K562 (cell line): ENCODE results near the gene FBXO11. TPM values are rescaled to one million over a fixed set of nuclear protein-coding genes. Genes with fewer than 3 reads are reported as not detected.
A peak's percentile ranks its signal among the peaks of the same experiment; 100 is the strongest.

Experiments used
- MXI1 ChIP-seq: IDR thresholded peaks from 2 replicates; pipeline ENCODE4 v1.6.1; 2011; ENCODE audit warnings: low read depth, mild to moderate bottlenecking, improper control_type of control experiment, low read length
- ZNF121 ChIP-seq: sonication (generic); formaldehyde crosslinking; conservative IDR thresholded peaks from 2 replicates; pipeline ENCODE4 v1.8.0; 2022; ENCODE audit warnings: missing genetic modification reagents
- ZNF507 ChIP-seq: conservative IDR thresholded peaks from 2 replicates; pipeline ENCODE4 v1.6.1; 2017; ENCODE audit warnings: missing genetic modification characterization, missing compliant biosample characterization
- polyA plus RNA-seq, 8 experiments: library from polyadenylated mRNA; depleted of rRNA in 4 of 8; stranded (reverse) in 5 of 8; unstranded in 3 of 8; fragments of >200 nt; fragmentation: Nextera tagmentation in 2 of 8; fragmentation: Illumina TruSeq in 1 of 8; extraction: Ambion mirVana in 2 of 8; extraction: Trizol in 1 of 8; gene quantifications; 2 replicates each; pipeline versions ENCODE4 v1.2.1 to v1.2.3, GENCODE V29; 2011 to 2014; ENCODE audit warnings: inconsistent platforms in 1 of 8, missing spikeins in 1 of 8
- total RNA-seq, 7 experiments: library from RNA; depleted of rRNA in 6 of 7; stranded (reverse); fragments of >200 nt in 6 of 7; fragmentation: Illumina TruSeq in 2 of 7; extraction: Trizol in 2 of 7; gene quantifications; 2 replicates each; pipeline versions ENCODE4 v1.2.1 to v1.2.3, GENCODE V29; 2011 to 2021; ENCODE audit warnings: low replicate concordance in 1 of 7
- TF ChIP-seq, protein P1 (sequence below): sonication (generic); formaldehyde crosslinking; IDR thresholded peaks from 2 replicates; pipeline ENCODE4 v1.8.0; 2023; ENCODE audit warnings: missing genetic modification reagents, mild to moderate bottlenecking, borderline replicate concordance
- TF ChIP-seq, protein P2 (sequence below), 2 experiments: fragments of 450-650 bp in 1 of 2; sonication (generic) in 1 of 2; formaldehyde crosslinking in 1 of 2; IDR thresholded peaks in 1 of 2; conservative IDR thresholded peaks in 1 of 2; 2 replicates each; pipeline versions ENCODE4 v1.6.1 to v1.8.1; 2016 to 2023; ENCODE audit warnings: mild to moderate bottlenecking in 2 of 2, moderate library complexity in 2 of 2, inconsistent platforms in 1 of 2, missing genetic modification reagents in 1 of 2

FBXO11 gene
- total and polyA plus RNA-seq, 9 of the 15 experiments (the other 6 are each of a cell fraction or from before 2014, with no cell fraction given), result 8.8 to 44.5 (median 24.1) TPM

DNA sequence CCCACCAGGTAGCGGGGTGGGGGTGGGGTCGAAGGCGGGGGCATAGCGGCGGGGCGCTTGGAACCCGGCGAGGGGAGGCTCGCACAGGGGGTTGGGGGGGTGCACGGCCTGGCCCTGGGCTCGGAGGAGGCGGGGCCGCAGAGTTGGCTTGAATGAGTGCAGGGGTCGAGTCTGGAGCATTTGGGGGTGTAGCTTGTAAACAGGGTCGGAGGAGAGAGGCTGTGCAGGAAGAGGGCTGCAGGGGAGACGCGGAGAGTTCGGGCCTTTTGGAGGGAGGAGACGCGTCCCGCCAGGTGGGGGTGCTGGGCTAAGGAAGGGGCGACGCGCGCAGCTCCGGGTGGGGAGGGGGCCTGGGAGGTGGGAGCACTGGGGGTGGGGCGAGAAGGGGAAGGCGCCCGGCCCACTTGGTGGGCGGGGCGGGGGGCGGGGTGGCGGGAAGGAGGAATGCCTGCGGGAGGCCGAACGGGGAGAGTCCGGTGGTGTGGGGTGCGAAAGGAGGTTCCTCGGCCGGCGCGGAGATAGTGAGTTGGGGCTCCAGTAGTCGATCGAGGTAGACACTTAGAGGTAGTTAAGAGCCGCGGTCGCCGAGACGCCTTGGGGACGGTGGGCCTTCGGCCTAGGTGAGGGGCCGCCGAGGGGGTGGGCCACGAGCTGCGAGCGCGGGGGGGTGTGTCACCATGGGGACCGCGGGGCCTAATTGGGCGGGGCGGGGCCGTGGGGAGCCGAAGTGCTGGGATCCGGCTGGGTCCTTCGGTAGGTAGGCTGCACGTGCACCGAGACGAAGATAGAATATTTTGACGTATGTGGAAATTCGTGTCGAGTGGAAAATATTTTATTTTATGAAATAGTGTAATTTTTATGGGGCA lies 122.6 kb downstream of the FBXO11 start (continued):
- TF ChIP-seq, protein P1, sequence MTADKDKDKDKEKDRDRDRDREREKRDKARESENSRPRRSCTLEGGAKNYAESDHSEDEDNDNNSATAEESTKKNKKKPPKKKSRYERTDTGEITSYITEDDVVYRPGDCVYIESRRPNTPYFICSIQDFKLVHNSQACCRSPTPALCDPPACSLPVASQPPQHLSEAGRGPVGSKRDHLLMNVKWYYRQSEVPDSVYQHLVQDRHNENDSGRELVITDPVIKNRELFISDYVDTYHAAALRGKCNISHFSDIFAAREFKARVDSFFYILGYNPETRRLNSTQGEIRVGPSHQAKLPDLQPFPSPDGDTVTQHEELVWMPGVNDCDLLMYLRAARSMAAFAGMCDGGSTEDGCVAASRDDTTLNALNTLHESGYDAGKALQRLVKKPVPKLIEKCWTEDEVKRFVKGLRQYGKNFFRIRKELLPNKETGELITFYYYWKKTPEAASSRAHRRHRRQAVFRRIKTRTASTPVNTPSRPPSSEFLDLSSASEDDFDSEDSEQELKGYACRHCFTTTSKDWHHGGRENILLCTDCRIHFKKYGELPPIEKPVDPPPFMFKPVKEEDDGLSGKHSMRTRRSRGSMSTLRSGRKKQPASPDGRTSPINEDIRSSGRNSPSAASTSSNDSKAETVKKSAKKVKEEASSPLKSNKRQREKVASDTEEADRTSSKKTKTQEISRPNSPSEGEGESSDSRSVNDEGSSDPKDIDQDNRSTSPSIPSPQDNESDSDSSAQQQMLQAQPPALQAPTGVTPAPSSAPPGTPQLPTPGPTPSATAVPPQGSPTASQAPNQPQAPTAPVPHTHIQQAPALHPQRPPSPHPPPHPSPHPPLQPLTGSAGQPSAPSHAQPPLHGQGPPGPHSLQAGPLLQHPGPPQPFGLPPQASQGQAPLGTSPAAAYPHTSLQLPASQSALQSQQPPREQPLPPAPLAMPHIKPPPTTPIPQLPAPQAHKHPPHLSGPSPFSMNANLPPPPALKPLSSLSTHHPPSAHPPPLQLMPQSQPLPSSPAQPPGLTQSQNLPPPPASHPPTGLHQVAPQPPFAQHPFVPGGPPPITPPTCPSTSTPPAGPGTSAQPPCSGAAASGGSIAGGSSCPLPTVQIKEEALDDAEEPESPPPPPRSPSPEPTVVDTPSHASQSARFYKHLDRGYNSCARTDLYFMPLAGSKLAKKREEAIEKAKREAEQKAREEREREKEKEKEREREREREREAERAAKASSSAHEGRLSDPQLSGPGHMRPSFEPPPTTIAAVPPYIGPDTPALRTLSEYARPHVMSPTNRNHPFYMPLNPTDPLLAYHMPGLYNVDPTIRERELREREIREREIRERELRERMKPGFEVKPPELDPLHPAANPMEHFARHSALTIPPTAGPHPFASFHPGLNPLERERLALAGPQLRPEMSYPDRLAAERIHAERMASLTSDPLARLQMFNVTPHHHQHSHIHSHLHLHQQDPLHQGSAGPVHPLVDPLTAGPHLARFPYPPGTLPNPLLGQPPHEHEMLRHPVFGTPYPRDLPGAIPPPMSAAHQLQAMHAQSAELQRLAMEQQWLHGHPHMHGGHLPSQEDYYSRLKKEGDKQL, result no peak
- TF ChIP-seq ZNF507 (tag) (no peak), MXI1 (0 out of 2 replicates have a peak, but pooled peaks have one; percentile 13), ZNF121 (CRISPR knock-in tag) (no peak)
- TF ChIP-seq, protein P2, sequence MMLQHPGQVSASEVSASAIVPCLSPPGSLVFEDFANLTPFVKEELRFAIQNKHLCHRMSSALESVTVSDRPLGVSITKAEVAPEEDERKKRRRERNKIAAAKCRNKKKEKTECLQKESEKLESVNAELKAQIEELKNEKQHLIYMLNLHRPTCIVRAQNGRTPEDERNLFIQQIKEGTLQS (IDR thresholded peaks at IDR 0.05), result no peak
- TF ChIP-seq, protein P2 (CRISPR knock-in tag; conservative IDR thresholded peaks at IDR 0.05), result no peak
